Gastroesophageal sphincter (tissue), 3 donors: ENCODE results near the gene COL15A1.

Source experiments
- EP300 ChIP-seq: sonication (generic); formaldehyde crosslinking; IDR thresholded peaks from one replicate; pipeline ENCODE4 v1.6.1; 2017; ENCODE audit warnings: antibody characterized with exemption, mild to moderate bottlenecking
- POLR2A ChIP-seq, 2 donors: fragments of 450-650 bp; IDR thresholded peaks; one replicate each; pipeline ENCODE4 v1.6.1; 2017; ENCODE audit warnings: antibody characterized with exemption in 2 of 2, mild to moderate bottlenecking in 2 of 2, moderate library complexity in 1 of 2
- POLR2AphosphoS5 ChIP-seq: sonication (generic); formaldehyde crosslinking; IDR thresholded peaks from one replicate; pipeline ENCODE4 v1.6.1; 2017; ENCODE audit warnings: antibody characterized with exemption
- TF ChIP-seq, protein P1 (sequence below), 4 experiments: fragments of 200-600 bp in 2 of 4; fragments of 450-650 bp in 2 of 4; sonication (generic) in 1 of 4; IDR thresholded peaks; one replicate each; pipeline ENCODE4 v1.5.1; 2017 to 2019; ENCODE audit warnings: antibody characterized with exemption in 4 of 4, mild to moderate bottlenecking in 2 of 4, moderate library complexity in 2 of 4

DNA sequence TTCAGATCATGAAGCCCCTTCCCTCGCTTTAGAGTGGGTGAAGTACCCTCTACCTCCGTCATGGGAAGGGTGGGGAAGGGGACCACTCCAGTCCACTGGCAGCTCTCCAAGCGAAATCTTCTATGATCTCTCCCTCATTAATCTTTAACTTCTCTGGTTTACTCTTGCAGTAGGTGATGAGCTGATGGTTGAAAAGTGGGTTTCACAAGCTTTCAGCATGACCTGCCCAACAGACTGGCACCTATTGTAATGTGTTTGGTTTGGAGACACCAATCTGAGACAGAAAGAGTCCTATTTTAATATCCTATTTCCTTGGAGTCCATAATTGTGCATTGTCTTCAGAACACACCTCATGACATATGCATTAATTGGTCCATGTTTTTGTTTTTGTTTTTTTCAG lies 90.4 kb downstream of the COL15A1 start:
- TF ChIP-seq, protein P1, sequence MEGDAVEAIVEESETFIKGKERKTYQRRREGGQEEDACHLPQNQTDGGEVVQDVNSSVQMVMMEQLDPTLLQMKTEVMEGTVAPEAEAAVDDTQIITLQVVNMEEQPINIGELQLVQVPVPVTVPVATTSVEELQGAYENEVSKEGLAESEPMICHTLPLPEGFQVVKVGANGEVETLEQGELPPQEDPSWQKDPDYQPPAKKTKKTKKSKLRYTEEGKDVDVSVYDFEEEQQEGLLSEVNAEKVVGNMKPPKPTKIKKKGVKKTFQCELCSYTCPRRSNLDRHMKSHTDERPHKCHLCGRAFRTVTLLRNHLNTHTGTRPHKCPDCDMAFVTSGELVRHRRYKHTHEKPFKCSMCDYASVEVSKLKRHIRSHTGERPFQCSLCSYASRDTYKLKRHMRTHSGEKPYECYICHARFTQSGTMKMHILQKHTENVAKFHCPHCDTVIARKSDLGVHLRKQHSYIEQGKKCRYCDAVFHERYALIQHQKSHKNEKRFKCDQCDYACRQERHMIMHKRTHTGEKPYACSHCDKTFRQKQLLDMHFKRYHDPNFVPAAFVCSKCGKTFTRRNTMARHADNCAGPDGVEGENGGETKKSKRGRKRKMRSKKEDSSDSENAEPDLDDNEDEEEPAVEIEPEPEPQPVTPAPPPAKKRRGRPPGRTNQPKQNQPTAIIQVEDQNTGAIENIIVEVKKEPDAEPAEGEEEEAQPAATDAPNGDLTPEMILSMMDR (IDR thresholded peaks at IDR 0.05), result no peak
- TF ChIP-seq POLR2AphosphoS5, result no peak
- no peak for TF ChIP-seq EP300
- no peak for TF ChIP-seq POLR2A (IDR thresholded peaks at IDR 0.05)
